ENCODE data around the gene MYO5B. TPM values are rescaled to one million over a fixed set of nuclear protein-coding genes. Genes with fewer than 3 reads are reported as not detected.

The MYO5B gene
- total and polyA plus RNA-seq, 9 donors = 0.83 to 3.3 (median 1.3) TPM

DNA sequence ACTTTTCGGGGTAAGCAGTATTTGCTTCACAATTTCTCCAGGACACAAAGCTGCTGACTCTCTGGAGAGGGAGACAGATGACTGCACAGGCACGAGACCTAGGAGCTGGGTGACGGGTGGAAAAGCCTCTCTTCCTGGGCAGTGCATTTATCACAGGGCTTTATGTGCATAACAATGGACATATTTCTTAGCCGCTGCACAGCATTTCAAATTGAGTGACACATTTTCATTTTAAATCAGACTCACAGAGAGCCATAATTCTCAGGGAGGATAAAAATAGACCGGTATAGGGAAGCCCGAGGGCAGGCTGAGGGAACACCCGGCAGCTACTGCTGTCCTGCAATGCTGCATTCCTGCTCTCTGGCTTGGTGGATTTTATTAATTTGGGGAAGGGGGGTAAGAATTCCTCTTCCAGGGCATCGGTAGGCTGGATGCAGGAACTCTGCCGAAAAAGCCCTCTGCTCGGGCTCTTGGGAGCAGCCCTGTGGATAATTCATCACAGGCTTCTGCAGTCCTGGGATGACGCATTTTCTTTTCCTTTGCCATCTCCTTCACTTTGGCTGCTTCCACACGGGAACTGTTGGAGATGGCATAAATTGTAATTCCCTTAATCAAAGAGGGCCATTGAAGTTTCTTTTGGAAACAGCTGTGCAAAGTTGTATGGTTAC, 273.5 kb downstream of the MYO5B start:
- Histone ChIP-seq H3K27me3 (ENCODE audit: control insufficient read depth, insufficient read depth, low read length) (peaks cover 9% of the 10 kb centered on the region), H3K36me3 (ENCODE audit: control insufficient read depth, insufficient read depth, low read length) (no peaks in the 10 kb centered on the region), H3K4me3 (ENCODE audit: low read length) (no peak overlapping the region), H3K9me3 (replicated peaks; ENCODE audit: control insufficient read depth, low read depth, low read length) (no peaks in the 10 kb centered on the region), H3K27ac (ENCODE audit: low read length) (no peak overlapping the region), H3K4me1 (ENCODE audit: control insufficient read depth, insufficient read depth, low read length) (peaks cover 7% of the 10 kb centered on the region)
- 15% methylated on average over 4 of the region's 12 CpGs for WGBS (ENCODE audit: insufficient coverage)
- peak; percentile 16 for DNase-seq

DNA sequence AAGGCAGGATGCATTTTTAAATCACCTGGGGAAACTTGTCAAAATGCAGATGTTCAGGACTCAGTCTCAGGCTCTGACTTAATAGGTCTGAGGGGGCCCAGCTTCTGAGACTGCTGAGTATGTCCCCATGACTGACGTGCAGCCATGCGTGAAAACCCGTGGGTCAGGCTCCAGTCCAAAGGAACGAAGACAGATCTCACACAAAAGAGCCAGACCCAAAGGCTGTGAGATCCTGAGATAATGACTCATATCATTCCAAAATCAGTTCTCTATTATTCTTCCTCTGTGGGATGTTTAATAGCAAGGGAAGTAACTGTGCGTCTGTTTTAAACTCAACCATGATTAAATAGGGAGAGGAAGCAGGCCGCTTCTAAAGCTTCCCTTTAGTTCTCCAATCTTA, 274.2 kb downstream of the MYO5B start:
- no CpG with 5 or more reads among the region's 6 CpGs for WGBS (ENCODE audit: insufficient coverage)
- H3K27me3 ChIP-seq (ENCODE audit: control insufficient read depth, insufficient read depth, low read length) = peaks cover 9% of the 10 kb centered on the region
- DNase-seq = no peak

DNA sequence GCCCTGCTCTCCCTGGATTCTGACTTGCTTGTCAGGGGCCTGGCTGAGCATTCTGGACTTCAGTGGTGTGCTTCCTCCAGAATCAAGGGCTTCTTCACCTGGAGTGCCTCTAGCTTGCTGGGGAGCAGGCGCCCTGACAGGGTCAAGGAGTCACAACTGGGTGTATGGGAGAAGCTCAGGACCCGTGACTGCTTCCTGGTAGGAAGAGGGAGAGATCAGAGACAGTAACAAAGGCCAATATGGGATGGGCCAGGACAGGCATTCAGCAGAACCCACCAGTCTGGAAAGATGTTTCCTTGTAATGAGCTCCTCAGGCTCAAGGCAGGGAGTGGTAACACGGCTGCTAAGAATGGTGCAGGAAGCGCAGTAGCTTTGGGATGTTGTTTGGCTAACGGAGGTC, 277.2 kb downstream of the MYO5B start:
- no peaks in the 10 kb centered on the region for H3K9me3 ChIP-seq (replicated peaks; ENCODE audit: control insufficient read depth, low read depth, low read length)
- H3K36me3 ChIP-seq (ENCODE audit: control insufficient read depth, insufficient read depth, low read length) = no peaks in the 10 kb centered on the region
- no peak overlapping the region for H3K27ac ChIP-seq (ENCODE audit: low read length)
- 93% methylated on average over 5 of the region's 5 CpGs for WGBS (ENCODE audit: insufficient coverage)
- DNase-seq = no peak
- H3K27me3 ChIP-seq (ENCODE audit: control insufficient read depth, insufficient read depth, low read length) = peaks cover 9% of the 10 kb centered on the region
- H3K4me3 ChIP-seq (ENCODE audit: low read length) = no peak overlapping the region
- peaks cover 7% of the 10 kb centered on the region for H3K4me1 ChIP-seq (ENCODE audit: control insufficient read depth, insufficient read depth, low read length)

More for the DNA sequence above, 274.2 kb downstream of the MYO5B start:
- H3K4me3 ChIP-seq (ENCODE audit: low read length) = no peak overlapping the region
- no peak overlapping the region for H3K27ac ChIP-seq (ENCODE audit: low read length)
- no peaks in the 10 kb centered on the region for H3K36me3 ChIP-seq (ENCODE audit: control insufficient read depth, insufficient read depth, low read length)
- H3K4me1 ChIP-seq (ENCODE audit: control insufficient read depth, insufficient read depth, low read length) = peaks cover 7% of the 10 kb centered on the region
- H3K9me3 ChIP-seq (replicated peaks; ENCODE audit: control insufficient read depth, low read depth, low read length) = no peaks in the 10 kb centered on the region

DNA sequence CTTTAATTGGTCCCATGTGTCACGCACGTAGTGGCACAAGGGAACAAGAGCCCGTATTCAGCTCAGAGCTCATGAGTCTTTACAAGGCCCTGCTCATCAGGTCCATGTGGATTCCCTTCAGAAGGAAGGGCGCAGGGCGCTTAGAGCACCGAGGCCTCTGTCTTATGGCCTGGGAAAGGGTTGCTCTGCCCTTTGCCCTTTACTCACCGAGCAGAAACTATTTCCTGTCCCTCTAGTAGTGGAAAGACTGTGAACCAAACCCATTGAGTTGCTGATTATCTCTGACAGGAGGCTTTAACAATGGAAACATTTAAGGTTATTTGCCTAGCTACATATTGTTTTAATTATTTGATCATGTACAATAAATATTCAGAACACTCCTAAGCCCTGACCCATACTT, 279.6 kb downstream of the MYO5B start:
- H3K4me1 ChIP-seq (ENCODE audit: control insufficient read depth, insufficient read depth, low read length) = no peaks in the 10 kb centered on the region
- no peak overlapping the region for H3K4me3 ChIP-seq (ENCODE audit: low read length)
- no peak for DNase-seq
- H3K27me3 ChIP-seq (ENCODE audit: control insufficient read depth, insufficient read depth, low read length) = peaks cover 6% of the 10 kb centered on the region
- H3K9me3 ChIP-seq (replicated peaks; ENCODE audit: control insufficient read depth, low read depth, low read length) = no peaks in the 10 kb centered on the region
- WGBS (ENCODE audit: insufficient coverage) = 30% methylated on average over 4 of the region's 7 CpGs
- H3K27ac ChIP-seq (ENCODE audit: low read length) = no peak overlapping the region
- H3K36me3 ChIP-seq (ENCODE audit: control insufficient read depth, insufficient read depth, low read length) = no peaks in the 10 kb centered on the region

DNA sequence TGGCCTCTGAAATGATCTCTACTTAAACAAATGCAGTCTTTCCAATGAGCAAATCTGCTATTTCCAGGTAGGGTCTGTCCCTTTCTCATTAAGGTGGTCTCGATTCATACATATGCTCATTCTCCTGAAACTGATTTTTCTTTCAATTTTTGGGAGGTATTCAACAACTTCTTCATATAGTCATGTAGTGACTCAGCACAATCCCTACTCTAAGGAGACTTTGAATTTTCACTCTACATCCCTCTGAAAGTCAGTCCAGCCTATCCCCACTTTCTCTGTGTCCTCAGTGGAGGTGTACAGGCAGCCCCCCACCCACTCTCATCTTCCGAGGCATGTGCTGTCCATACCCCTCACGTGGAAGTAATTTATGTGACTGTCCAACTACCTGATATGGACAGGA, 281.7 kb downstream of the MYO5B start:
- WGBS (ENCODE audit: insufficient coverage) = no CpG with 5 or more reads among the region's 3 CpGs
- no peak for DNase-seq
- H3K27me3 ChIP-seq (ENCODE audit: control insufficient read depth, insufficient read depth, low read length) = peaks cover 6% of the 10 kb centered on the region

DNA sequence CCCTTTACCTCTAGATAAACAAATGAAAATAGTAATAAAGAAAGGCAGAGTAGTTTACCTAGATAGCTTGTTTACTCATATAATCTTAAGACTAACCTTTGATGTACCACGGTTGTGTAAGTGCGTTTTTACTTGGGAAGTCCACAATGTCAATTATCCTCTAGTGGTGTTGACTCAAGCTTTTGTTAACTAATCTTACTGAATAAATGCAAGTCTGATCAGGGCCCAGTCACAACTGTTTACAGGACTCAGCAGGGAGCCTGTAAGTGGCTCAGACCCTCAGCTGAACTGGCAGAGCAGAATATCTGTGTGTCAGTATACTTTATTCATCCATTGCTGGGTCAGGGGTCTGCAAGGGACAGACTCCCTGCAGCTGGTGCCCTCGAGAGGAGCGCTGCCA, 283.5 kb downstream of the MYO5B start:
- 56% methylated on average over 3 of the region's 4 CpGs for WGBS (ENCODE audit: insufficient coverage)
- H3K4me1 ChIP-seq (ENCODE audit: control insufficient read depth, insufficient read depth, low read length) = no peaks in the 10 kb centered on the region
- no peaks in the 10 kb centered on the region for H3K27me3 ChIP-seq (ENCODE audit: control insufficient read depth, insufficient read depth, low read length)
- H3K36me3 ChIP-seq (ENCODE audit: control insufficient read depth, insufficient read depth, low read length) = no peaks in the 10 kb centered on the region
- no peak overlapping the region for H3K27ac ChIP-seq (ENCODE audit: low read length)
- H3K4me3 ChIP-seq (ENCODE audit: low read length) = no peak overlapping the region
- no peak for DNase-seq
- H3K9me3 ChIP-seq (replicated peaks; ENCODE audit: control insufficient read depth, low read depth, low read length) = no peaks in the 10 kb centered on the region

More for the DNA sequence above, 281.7 kb downstream of the MYO5B start:
- H3K4me3 ChIP-seq (ENCODE audit: low read length) = no peak overlapping the region
- no peaks in the 10 kb centered on the region for H3K4me1 ChIP-seq (ENCODE audit: control insufficient read depth, insufficient read depth, low read length)
- no peaks in the 10 kb centered on the region for H3K9me3 ChIP-seq (replicated peaks; ENCODE audit: control insufficient read depth, low read depth, low read length)
- no peaks in the 10 kb centered on the region for H3K36me3 ChIP-seq (ENCODE audit: control insufficient read depth, insufficient read depth, low read length)
- no peak overlapping the region for H3K27ac ChIP-seq (ENCODE audit: low read length)

DNA sequence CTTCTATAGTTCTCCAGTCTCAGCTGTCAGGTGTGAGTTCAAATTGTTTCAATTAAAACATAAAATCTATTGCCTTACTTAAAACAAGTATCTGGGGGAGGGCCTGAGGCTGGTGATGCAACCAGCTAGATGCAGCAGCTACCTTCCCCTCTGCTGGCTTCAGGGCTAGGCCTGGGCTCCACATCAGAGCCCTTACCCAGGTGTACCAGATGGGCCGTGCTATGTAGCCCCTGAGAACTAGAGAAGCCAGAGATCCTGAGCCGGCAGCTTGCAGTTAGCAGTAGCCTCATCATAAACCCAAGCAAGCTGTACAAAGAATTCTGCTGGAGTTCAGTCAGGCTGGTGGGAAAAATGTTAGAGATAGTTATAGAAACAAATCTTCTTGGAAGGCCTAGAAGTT, 284.0 kb downstream of the MYO5B start:
- H3K27me3 ChIP-seq (ENCODE audit: control insufficient read depth, insufficient read depth, low read length) = no peaks in the 10 kb centered on the region
- DNase-seq = no peak
- no peak overlapping the region for H3K27ac ChIP-seq (ENCODE audit: low read length)
- no peak overlapping the region for H3K4me3 ChIP-seq (ENCODE audit: low read length)
- H3K4me1 ChIP-seq (ENCODE audit: control insufficient read depth, insufficient read depth, low read length) = no peaks in the 10 kb centered on the region
- H3K9me3 ChIP-seq (replicated peaks; ENCODE audit: control insufficient read depth, low read depth, low read length) = no peaks in the 10 kb centered on the region
- no peaks in the 10 kb centered on the region for H3K36me3 ChIP-seq (ENCODE audit: control insufficient read depth, insufficient read depth, low read length)
- no CpG with 5 or more reads among the region's 2 CpGs for WGBS (ENCODE audit: insufficient coverage)

DNA sequence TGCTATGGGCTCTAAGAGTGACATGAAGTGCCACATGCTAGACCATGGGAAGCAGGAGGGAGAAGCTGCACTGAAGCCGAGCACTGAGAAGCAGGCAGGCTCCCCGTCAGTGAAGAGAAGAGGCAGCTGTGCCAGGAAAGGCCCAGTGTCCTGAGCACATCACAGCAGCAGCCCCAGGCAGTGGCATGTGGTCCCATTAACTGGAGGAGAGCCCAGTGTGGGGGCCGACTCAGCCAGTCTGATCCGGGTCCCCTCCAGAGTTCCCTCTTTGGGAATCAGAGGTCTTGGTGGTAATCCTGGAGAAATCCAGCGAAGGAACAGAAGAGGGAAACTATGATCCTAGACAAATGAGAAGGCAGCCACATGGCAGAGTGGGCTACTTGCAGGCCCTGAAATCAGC, 284.9 kb downstream of the MYO5B start:
- H3K9me3 ChIP-seq (replicated peaks; ENCODE audit: control insufficient read depth, low read depth, low read length) = no peaks in the 10 kb centered on the region
- H3K27me3 ChIP-seq (ENCODE audit: control insufficient read depth, insufficient read depth, low read length) = no peaks in the 10 kb centered on the region
- no peaks in the 10 kb centered on the region for H3K36me3 ChIP-seq (ENCODE audit: control insufficient read depth, insufficient read depth, low read length)
- no peak for DNase-seq
- 58% methylated on average over 5 of the region's 5 CpGs for WGBS (ENCODE audit: insufficient coverage)
- H3K4me1 ChIP-seq (ENCODE audit: control insufficient read depth, insufficient read depth, low read length) = no peaks in the 10 kb centered on the region
- no peak overlapping the region for H3K27ac ChIP-seq (ENCODE audit: low read length)
- H3K4me3 ChIP-seq (ENCODE audit: low read length) = no peak overlapping the region

DNA sequence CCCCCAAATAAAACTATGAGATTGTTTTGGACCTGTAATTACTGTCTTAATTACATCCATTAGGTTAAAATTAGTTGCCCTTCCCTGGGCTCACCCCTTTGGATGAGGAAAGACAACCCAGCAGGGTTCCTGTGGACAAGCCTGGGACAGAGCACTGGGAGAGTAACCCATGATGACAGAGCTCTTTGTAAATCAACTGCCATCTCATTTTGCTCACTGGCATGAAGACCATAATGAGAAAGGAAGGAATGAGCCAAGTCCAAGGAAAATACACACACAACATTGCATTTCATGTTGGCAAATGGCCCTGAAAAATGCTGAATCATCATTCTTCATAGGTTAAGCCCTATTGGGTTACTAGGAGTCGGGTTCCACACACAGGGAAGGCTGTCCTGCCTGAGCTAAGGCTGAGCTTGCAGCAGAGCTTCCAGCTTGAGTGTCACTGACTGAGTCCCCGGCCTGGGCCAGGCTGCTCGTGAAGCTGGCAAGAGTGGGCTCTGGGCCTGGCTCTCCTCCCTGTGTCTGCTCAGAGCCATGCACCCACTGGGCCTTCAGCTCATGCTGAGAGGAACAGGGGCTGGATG, 287.5 kb downstream of the MYO5B start:
- H3K27ac ChIP-seq (ENCODE audit: low read length) = no peak overlapping the region
- 43% methylated on average over 3 of the region's 3 CpGs for WGBS (ENCODE audit: insufficient coverage)
- no peaks in the 10 kb centered on the region for H3K36me3 ChIP-seq (ENCODE audit: control insufficient read depth, insufficient read depth, low read length)
- H3K27me3 ChIP-seq (ENCODE audit: control insufficient read depth, insufficient read depth, low read length) = no peaks in the 10 kb centered on the region
- no peak overlapping the region for H3K4me3 ChIP-seq (ENCODE audit: low read length)
- DNase-seq = peak; percentile 5
- H3K9me3 ChIP-seq (replicated peaks; ENCODE audit: control insufficient read depth, low read depth, low read length) = no peaks in the 10 kb centered on the region
- no peaks in the 10 kb centered on the region for H3K4me1 ChIP-seq (ENCODE audit: control insufficient read depth, insufficient read depth, low read length)

DNA sequence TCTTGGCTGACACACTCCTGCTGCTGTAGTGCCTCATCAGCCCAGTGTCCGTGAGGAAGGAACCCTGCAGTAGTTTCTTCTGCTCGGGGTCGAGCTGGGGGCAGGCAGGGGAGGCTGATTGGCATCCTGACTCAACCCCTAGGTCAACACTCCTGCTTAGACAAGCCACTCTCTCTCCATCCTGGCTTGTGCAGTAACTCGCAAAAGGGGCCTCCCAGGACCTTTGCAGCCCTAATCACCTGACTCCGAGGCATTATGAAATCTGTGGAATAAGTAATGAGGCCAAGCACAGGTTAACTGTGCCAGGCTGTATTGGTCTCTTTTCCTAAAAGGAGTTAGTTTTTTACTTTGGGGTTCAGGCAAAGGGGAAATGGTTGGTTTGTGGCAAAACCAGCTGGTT, 289.2 kb downstream of the MYO5B start:
- Histone ChIP-seq H3K9me3 (replicated peaks; ENCODE audit: control insufficient read depth, low read depth, low read length) (no peaks in the 10 kb centered on the region), H3K27me3 (ENCODE audit: control insufficient read depth, insufficient read depth, low read length) (no peaks in the 10 kb centered on the region), H3K27ac (ENCODE audit: low read length) (no peak overlapping the region), H3K4me1 (ENCODE audit: control insufficient read depth, insufficient read depth, low read length) (no peaks in the 10 kb centered on the region), H3K4me3 (ENCODE audit: low read length) (no peak overlapping the region), H3K36me3 (ENCODE audit: control insufficient read depth, insufficient read depth, low read length) (no peaks in the 10 kb centered on the region)
- DNase-seq = no peak
- WGBS (ENCODE audit: insufficient coverage) = 43% methylated on average over 3 of the region's 5 CpGs

Measured in muscle of leg (tissue), 11 donors.